Measurements from ENCODE around the gene KCP.

Gene KCP

GRCh38 chr7:128827971-128828711 lies 82.4 kb downstream of the KCP start:
- Histone ChIP-seq H3K27ac (ENCODE audit: low read length) (no peak overlapping the region), H3K4me3 (ENCODE audit: low read length) (no peak overlapping the region), H3K9me3 (ENCODE audit: control insufficient read depth, insufficient read depth, low read length) (no peaks in the 10 kb centered on the region), H3K4me1 (ENCODE audit: control insufficient read depth, insufficient read depth, low read length) (peaks cover 9% of the 10 kb centered on the region; the same call in 1 of the 2 replicates), H3K36me3 (ENCODE audit: control insufficient read depth, insufficient read depth, low read length) (no peaks in the 10 kb centered on the region), H3K27me3 (ENCODE audit: control insufficient read depth, insufficient read depth, low read length) (peaks cover 8% of the 10 kb centered on the region; the same call in 1 of the 2 replicates)
- no CpG with 5 or more reads among the region's 10 CpGs for WGBS (ENCODE audit: insufficient coverage, insufficient read length)
- DNase-seq (ENCODE audit: low read depth, low spot score) = no peak

- DNase-seq (ENCODE audit: low read depth, low spot score) = no peak
- Histone ChIP-seq H3K4me3 (ENCODE audit: low read length) (no peak overlapping the region), H3K9me3 (ENCODE audit: control insufficient read depth, insufficient read depth, low read length) (no peaks in the 10 kb centered on the region), H3K4me1 (ENCODE audit: control insufficient read depth, insufficient read depth, low read length) (peaks cover 6% of the 10 kb centered on the region; the same call in 1 of the 2 replicates), H3K36me3 (ENCODE audit: control insufficient read depth, insufficient read depth, low read length) (no peaks in the 10 kb centered on the region), H3K27me3 (ENCODE audit: control insufficient read depth, insufficient read depth, low read length) (peaks cover 8% of the 10 kb centered on the region; the same call in 1 of the 2 replicates), H3K27ac (ENCODE audit: low read length) (no peak overlapping the region)
- no CpG with 5 or more reads among the region's 17 CpGs for WGBS (ENCODE audit: insufficient coverage, insufficient read length)
Observed at GRCh38 chr7:128827248-128827958, 83.1 kb downstream of the KCP start.

- no peak overlapping the region for H3K4me3 ChIP-seq (ENCODE audit: low read length)
- DNase-seq (ENCODE audit: low read depth, low spot score) = no peak
- peaks cover 8% of the 10 kb centered on the region; the same call in 1 of the 2 replicates for H3K27me3 ChIP-seq (ENCODE audit: control insufficient read depth, insufficient read depth, low read length)
- no peak overlapping the region for H3K27ac ChIP-seq (ENCODE audit: low read length)
- no CpG with 5 or more reads among the region's 1 CpG for WGBS (ENCODE audit: insufficient coverage, insufficient read length)
- peaks cover 6% of the 10 kb centered on the region; the same call in 1 of the 2 replicates for H3K4me1 ChIP-seq (ENCODE audit: control insufficient read depth, insufficient read depth, low read length)
- H3K9me3 ChIP-seq (ENCODE audit: control insufficient read depth, insufficient read depth, low read length) = no peaks in the 10 kb centered on the region
- no peaks in the 10 kb centered on the region for H3K36me3 ChIP-seq (ENCODE audit: control insufficient read depth, insufficient read depth, low read length)
Observed at GRCh38 chr7:128826916-128827247, 83.6 kb downstream of the KCP start.

Data from iPS DF 6.9 (cell line).